ENCODE results near the gene ENOX1. TPM values are rescaled to one million over a fixed set of nuclear protein-coding genes. Genes with fewer than 3 reads are reported as not detected.

ENOX1 gene
- total and polyA plus RNA-seq, 4 experiments from 2014 or later = not detected

- Mint-ChIP-seq H3K4me1 (no peaks in the 10 kb centered on the region), H3K27me3 (peaks cover 7 to 14% of the 10 kb centered on the region in 2 donors), H3K27ac (no peak overlapping the region), H3K36me3 (no peaks in the 10 kb centered on the region), H3K4me3 (no peak overlapping the region), H3K9me3 (no peaks in the 10 kb centered on the region)
- POLR2A ChIA-PET (ENCODE audit: partially characterized antibody) = no interaction called here
- Histone ChIP-seq H3K9me3 (ENCODE audit: control insufficient read depth in 1 of 2, low read length in 2 of 2) (no peaks in the 10 kb centered on the region), H3K4me3 (ENCODE audit: low read length in 2 of 2) (no peak overlapping the region), H3K27ac (ENCODE audit: low read depth, low read length) (no peak overlapping the region), H3K4me1 (ENCODE audit: insufficient read depth, low read length) (no peaks in the 10 kb centered on the region), H3K27me3 (ENCODE audit: insufficient read depth, low read length) (no peaks in the 10 kb centered on the region), H3K36me3 (ENCODE audit: insufficient read depth, low read length) (no peaks in the 10 kb centered on the region)
- CTCF ChIA-PET (ENCODE audit: partially characterized antibody) = no interaction called here
- intact Hi-C loops (cut with micrococcal nuclease) = no loop called here
- no peak for DNase-seq
These were observed 543.1 kb downstream of the ENOX1 start for GRCh38 chr13:43243711-43244110.

DNA sequence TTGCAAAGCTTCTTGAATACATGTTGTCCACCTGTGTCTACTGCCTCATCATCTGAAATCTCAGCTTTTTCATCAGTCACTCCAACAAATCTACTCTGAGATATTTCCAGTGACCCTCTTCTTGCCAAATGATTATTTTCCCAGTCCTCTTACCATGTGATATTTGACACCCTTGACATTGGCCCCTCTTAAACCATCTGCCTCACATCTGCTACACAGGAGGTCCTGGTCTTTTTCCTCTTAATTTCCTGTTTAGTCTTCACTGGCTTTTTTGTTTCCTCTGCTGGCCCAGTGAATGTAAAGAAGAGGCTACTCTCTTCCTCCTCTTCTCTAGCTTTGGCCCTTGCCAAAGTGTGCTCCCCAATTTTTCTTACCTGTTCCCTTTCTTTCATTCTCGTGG, 544.7 kb downstream of the ENOX1 start:
- Mint-ChIP-seq H3K9me3 (no peaks in the 10 kb centered on the region), H3K36me3 (no peaks in the 10 kb centered on the region), H3K27ac (no peak overlapping the region), H3K27me3 (peaks cover 7 to 17% of the 10 kb centered on the region in 2 donors), H3K4me1 (no peaks in the 10 kb centered on the region), H3K4me3 (no peak overlapping the region)
- H3K4me1 ChIP-seq (ENCODE audit: insufficient read depth, low read length) = no peaks in the 10 kb centered on the region
- ChIA-PET CTCF (ENCODE audit: partially characterized antibody) (no interaction called here), POLR2A (ENCODE audit: partially characterized antibody) (no interaction called here)
- H3K4me3 ChIP-seq (ENCODE audit: low read length in 2 of 2) = no peak overlapping the region
- intact Hi-C loops (cut with micrococcal nuclease) = no loop called here
- no peak for DNase-seq
- no peaks in the 10 kb centered on the region for H3K27me3 ChIP-seq (ENCODE audit: insufficient read depth, low read length)
- H3K27ac ChIP-seq (ENCODE audit: low read depth, low read length) = no peak overlapping the region
- H3K9me3 ChIP-seq (ENCODE audit: control insufficient read depth in 1 of 2, low read length in 2 of 2) = no peaks in the 10 kb centered on the region
- H3K36me3 ChIP-seq (ENCODE audit: insufficient read depth, low read length) = no peaks in the 10 kb centered on the region

- H3K9me3 ChIP-seq (ENCODE audit: control insufficient read depth in 1 of 2, low read length in 2 of 2) = no peaks in the 10 kb centered on the region
- H3K27me3 ChIP-seq (ENCODE audit: insufficient read depth, low read length) = no peaks in the 10 kb centered on the region
- no peaks in the 10 kb centered on the region for H3K4me1 Mint-ChIP-seq
- intact Hi-C loops (cut with micrococcal nuclease) = no loop called here
- POLR2A ChIA-PET (ENCODE audit: partially characterized antibody) = no interaction called here
- peaks cover 6 to 13% of the 10 kb centered on the region in 2 donors for H3K27me3 Mint-ChIP-seq
- no peaks in the 10 kb centered on the region for H3K36me3 ChIP-seq (ENCODE audit: insufficient read depth, low read length)
- H3K36me3 Mint-ChIP-seq = no peaks in the 10 kb centered on the region
- no peak overlapping the region for H3K27ac Mint-ChIP-seq
- no peaks in the 10 kb centered on the region for H3K4me1 ChIP-seq (ENCODE audit: insufficient read depth, low read length)
- no peak overlapping the region for H3K27ac ChIP-seq (ENCODE audit: low read depth, low read length)
- no peaks in the 10 kb centered on the region for H3K9me3 Mint-ChIP-seq
- no peak overlapping the region for H3K4me3 ChIP-seq (ENCODE audit: low read length in 2 of 2)
- CTCF ChIA-PET (ENCODE audit: partially characterized antibody) = no interaction called here
- DNase-seq = no peak
- H3K4me3 Mint-ChIP-seq = no peak overlapping the region
These were observed 546.5 kb downstream of the ENOX1 start for GRCh38 chr13:43240278-43240677.

DNA sequence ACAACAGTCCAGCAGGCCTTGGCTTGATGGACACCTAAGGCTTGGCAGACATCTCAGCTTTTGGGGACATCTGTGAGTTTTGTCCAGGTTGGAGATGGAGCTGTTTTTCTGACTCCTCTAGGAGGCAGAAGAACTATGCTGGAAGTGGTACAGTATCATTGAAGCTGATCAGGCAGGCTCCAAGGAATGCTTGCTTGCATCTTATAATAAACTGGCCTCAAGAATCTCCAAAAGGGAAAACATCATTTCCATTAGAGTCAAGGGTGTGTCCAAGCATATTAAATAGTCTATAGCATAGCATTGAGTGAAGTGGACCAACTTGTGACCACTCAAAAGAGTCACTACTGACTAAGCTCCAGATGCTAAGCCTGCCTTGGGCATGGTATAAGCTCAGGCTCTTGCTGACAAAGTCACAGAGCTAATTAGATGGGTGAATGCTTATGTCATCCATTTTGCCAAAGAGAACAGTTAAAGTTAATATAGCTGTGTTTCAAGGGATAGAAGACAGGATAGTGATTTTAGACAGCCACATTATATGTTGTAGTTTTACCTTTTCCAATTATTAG, 547.4 kb downstream of the ENOX1 start:
- Mint-ChIP-seq H3K27ac (no peak overlapping the region), H3K9me3 (no peaks in the 10 kb centered on the region), H3K27me3 (peaks cover 5 to 13% of the 10 kb centered on the region in 2 donors), H3K36me3 (no peaks in the 10 kb centered on the region), H3K4me3 (no peak overlapping the region), H3K4me1 (no peaks in the 10 kb centered on the region)
- intact Hi-C loops (cut with micrococcal nuclease) = no loop called here
- H3K36me3 ChIP-seq (ENCODE audit: insufficient read depth, low read length) = no peaks in the 10 kb centered on the region
- no peak overlapping the region for H3K27ac ChIP-seq (ENCODE audit: low read depth, low read length)
- no peak for DNase-seq
- no peaks in the 10 kb centered on the region for H3K27me3 ChIP-seq (ENCODE audit: insufficient read depth, low read length)
- no peaks in the 10 kb centered on the region for H3K4me1 ChIP-seq (ENCODE audit: insufficient read depth, low read length)
- H3K4me3 ChIP-seq (ENCODE audit: low read length in 2 of 2) = no peak overlapping the region
- H3K9me3 ChIP-seq (ENCODE audit: control insufficient read depth in 1 of 2, low read length in 2 of 2) = no peaks in the 10 kb centered on the region
- ChIA-PET POLR2A (ENCODE audit: partially characterized antibody) (no interaction called here), CTCF (ENCODE audit: partially characterized antibody) (no interaction called here)

GRCh38 chr13:43238341-43239083, 548.3 kb downstream of the ENOX1 start:
- no peaks in the 10 kb centered on the region for H3K36me3 ChIP-seq (ENCODE audit: insufficient read depth, low read length)
- no peak overlapping the region for H3K27ac ChIP-seq (ENCODE audit: low read depth, low read length)
- no peaks in the 10 kb centered on the region for H3K4me1 ChIP-seq (ENCODE audit: insufficient read depth, low read length)
- intact Hi-C loops (cut with micrococcal nuclease) = no loop called here
- H3K36me3 Mint-ChIP-seq = no peaks in the 10 kb centered on the region
- peaks cover under 1 to 10% of the 10 kb centered on the region in 2 donors for H3K27me3 Mint-ChIP-seq
- CTCF ChIA-PET (ENCODE audit: partially characterized antibody) = no interaction called here
- no peak for DNase-seq
- no peak overlapping the region for H3K4me3 ChIP-seq (ENCODE audit: low read length in 2 of 2)
- H3K9me3 ChIP-seq (ENCODE audit: control insufficient read depth in 1 of 2, low read length in 2 of 2) = no peaks in the 10 kb centered on the region
- no peaks in the 10 kb centered on the region for H3K4me1 Mint-ChIP-seq
- POLR2A ChIA-PET (ENCODE audit: partially characterized antibody) = no interaction called here
- H3K9me3 Mint-ChIP-seq = no peaks in the 10 kb centered on the region
- no peak overlapping the region for H3K27ac Mint-ChIP-seq
- H3K4me3 Mint-ChIP-seq = no peak overlapping the region
- no peaks in the 10 kb centered on the region for H3K27me3 ChIP-seq (ENCODE audit: insufficient read depth, low read length)

DNA sequence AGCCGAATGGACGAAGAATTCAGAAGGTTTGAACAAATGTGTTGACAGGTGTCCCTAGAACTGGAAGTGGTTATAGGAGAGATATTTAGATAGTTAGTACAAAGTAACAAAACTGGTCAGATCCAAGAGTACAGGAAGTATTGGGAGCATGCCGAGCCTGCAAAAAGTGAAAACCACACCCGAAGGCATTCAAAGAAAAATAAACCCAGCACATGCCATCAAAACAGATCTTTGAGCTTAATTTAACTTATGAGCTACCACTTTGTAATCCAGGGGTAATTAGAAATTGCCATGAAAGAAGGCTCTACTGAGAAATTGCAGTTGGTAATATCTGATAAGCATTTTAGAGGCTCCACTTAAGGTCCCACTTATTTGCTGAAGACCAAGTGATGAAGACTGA, 549.2 kb downstream of the ENOX1 start:
- H3K4me1 Mint-ChIP-seq = no peaks in the 10 kb centered on the region
- Histone ChIP-seq H3K27me3 (ENCODE audit: insufficient read depth, low read length) (no peaks in the 10 kb centered on the region), H3K9me3 (ENCODE audit: control insufficient read depth in 1 of 2, low read length in 2 of 2) (no peaks in the 10 kb centered on the region), H3K27ac (ENCODE audit: low read depth, low read length) (no peak overlapping the region), H3K36me3 (ENCODE audit: insufficient read depth, low read length) (no peaks in the 10 kb centered on the region), H3K4me3 (ENCODE audit: low read length in 2 of 2) (no peak overlapping the region), H3K4me1 (ENCODE audit: insufficient read depth, low read length) (no peaks in the 10 kb centered on the region)
- peaks cover 0 to 5% of the 10 kb centered on the region in 2 donors for H3K27me3 Mint-ChIP-seq
- no peaks in the 10 kb centered on the region for H3K36me3 Mint-ChIP-seq
- ChIA-PET CTCF (ENCODE audit: partially characterized antibody) (no interaction called here), POLR2A (ENCODE audit: partially characterized antibody) (no interaction called here)
- H3K4me3 Mint-ChIP-seq = no peak overlapping the region
- intact Hi-C loops (cut with micrococcal nuclease) = no loop called here
- H3K27ac Mint-ChIP-seq = no peak overlapping the region
- DNase-seq = no peak
- no peaks in the 10 kb centered on the region for H3K9me3 Mint-ChIP-seq

DNA sequence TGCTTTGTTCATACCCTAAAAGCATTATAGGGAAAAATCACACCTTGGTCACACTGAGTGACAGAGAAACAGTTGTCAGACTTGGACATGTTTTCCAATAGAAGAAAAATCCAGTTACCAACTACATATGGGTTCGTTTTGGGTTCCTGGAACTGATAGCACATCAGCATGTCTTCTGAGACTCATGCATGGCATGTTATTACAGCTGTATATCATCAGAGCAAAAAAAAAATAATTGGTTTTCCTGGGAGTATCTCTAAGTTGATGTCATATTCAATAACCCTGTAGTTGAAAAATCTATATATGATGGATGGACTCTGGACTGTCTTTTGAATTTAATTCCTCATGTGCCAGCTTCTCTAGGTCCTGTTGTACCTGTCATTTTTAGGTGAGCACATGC, 551.7 kb downstream of the ENOX1 start:
- no peak for DNase-seq
- Histone ChIP-seq H3K36me3 (ENCODE audit: insufficient read depth, low read length) (no peaks in the 10 kb centered on the region), H3K4me3 (ENCODE audit: low read length in 2 of 2) (no peak overlapping the region), H3K4me1 (ENCODE audit: insufficient read depth, low read length) (no peaks in the 10 kb centered on the region), H3K9me3 (ENCODE audit: control insufficient read depth in 1 of 2, low read length in 2 of 2) (no peaks in the 10 kb centered on the region), H3K27ac (ENCODE audit: low read depth, low read length) (no peak overlapping the region), H3K27me3 (ENCODE audit: insufficient read depth, low read length) (no peaks in the 10 kb centered on the region)
- Mint-ChIP-seq H3K4me1 (no peaks in the 10 kb centered on the region), H3K27ac (no peak overlapping the region), H3K4me3 (no peak overlapping the region), H3K9me3 (no peaks in the 10 kb centered on the region), H3K36me3 (no peaks in the 10 kb centered on the region), H3K27me3 (peaks cover 0 to 2% of the 10 kb centered on the region in 2 donors)
- intact Hi-C loops (cut with micrococcal nuclease) = no loop called here
- ChIA-PET POLR2A (ENCODE audit: partially characterized antibody) (no interaction called here), CTCF (ENCODE audit: partially characterized antibody) (no interaction called here)

Measured in CD4-positive, alpha-beta memory T cell (primary cell).